HL-60 (cell line): ENCODE data around the gene GOLT1A.

Experiments used
- DNase-seq, 2 experiments: peaks; one replicate each; pipeline ENCODE4 v3.0.0-alpha.2; 2010 to 2020; ENCODE audit warnings: low read depth in 1 of 2, low spot score in 1 of 2
- H3K27ac ChIP-seq: fragments of 250-450 bp; sonication (Bioruptor Pico); replicated peaks from 2 replicates; pipeline ENCODE4 v1.5.1; 2020; ENCODE audit warnings: mild to moderate bottlenecking, moderate library complexity
- H3K27me3 ChIP-seq: fragments of 250-450 bp; sonication (Bioruptor Pico); 2 replicates; pipeline ENCODE4 v1.5.1; 2021; ENCODE audit warnings: mild to moderate bottlenecking, moderate library complexity; ENCODE audit not compliant: insufficient read depth, poor library complexity, severe bottlenecking
- H3K4me3 ChIP-seq: replicated peaks from 2 replicates; pipeline ENCODE4 v1.5.1; 2011; ENCODE audit warnings: mild to moderate bottlenecking, control low read depth, low read length; ENCODE audit not compliant: insufficient read depth
- GABPA ChIP-seq: IDR thresholded peaks from 2 replicates; pipeline ENCODE4 v1.6.1; 2012; ENCODE audit warnings: low read depth
- POLR2AphosphoS5 ChIP-seq: IDR thresholded peaks from 2 replicates; pipeline ENCODE4 v1.6.1; 2012; ENCODE audit warnings: low read depth
- SPI1 ChIP-seq: IDR thresholded peaks from 2 replicates; pipeline ENCODE4 v1.6.1; 2012; ENCODE audit warnings: low read depth, mild to moderate bottlenecking, borderline replicate concordance
- TF ChIP-seq, protein P1 (sequence below): IDR thresholded peaks from 2 replicates; pipeline ENCODE4 v1.6.1; 2012; ENCODE audit warnings: low read depth; ENCODE audit not compliant: insufficient replicate concordance
- TF ChIP-seq, protein P2 (sequence below): IDR thresholded peaks from one replicate; pipeline ENCODE4 v1.5.1; 2011; ENCODE audit warnings: low read length, control low read depth, inconsistent platforms; ENCODE audit not compliant: insufficient read depth

The GOLT1A gene

DNA sequence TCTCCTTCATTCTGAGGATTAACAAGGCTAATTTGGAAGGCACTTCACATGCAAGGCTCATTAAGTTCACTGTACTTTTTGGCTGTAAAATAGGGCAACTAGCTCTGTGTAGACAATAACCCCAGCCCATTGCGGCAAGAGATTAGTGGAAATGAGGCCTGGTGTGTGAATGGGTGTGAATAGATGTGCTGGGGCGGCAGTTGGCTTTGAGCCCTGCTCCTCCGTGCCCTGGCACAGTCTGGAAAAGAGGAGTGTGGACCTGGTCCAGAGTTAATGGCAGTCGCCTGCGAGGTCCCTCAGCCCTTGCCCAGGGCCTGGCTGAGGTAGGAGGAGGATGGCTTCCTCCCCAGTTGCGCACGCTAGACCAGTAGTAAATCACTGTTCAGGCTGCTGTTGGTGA lies 22.3 kb downstream of the GOLT1A start:
- H3K27ac ChIP-seq, result no peak overlapping the region
- no peak for TF ChIP-seq POLR2AphosphoS5
- TF ChIP-seq GABPA, result no peak
- TF ChIP-seq SPI1, result no peak
- DNase-seq, result no peak
- H3K4me3 ChIP-seq, result no peak overlapping the region
- peaks cover 39% of the 10 kb centered on the region for H3K27me3 ChIP-seq

DNA sequence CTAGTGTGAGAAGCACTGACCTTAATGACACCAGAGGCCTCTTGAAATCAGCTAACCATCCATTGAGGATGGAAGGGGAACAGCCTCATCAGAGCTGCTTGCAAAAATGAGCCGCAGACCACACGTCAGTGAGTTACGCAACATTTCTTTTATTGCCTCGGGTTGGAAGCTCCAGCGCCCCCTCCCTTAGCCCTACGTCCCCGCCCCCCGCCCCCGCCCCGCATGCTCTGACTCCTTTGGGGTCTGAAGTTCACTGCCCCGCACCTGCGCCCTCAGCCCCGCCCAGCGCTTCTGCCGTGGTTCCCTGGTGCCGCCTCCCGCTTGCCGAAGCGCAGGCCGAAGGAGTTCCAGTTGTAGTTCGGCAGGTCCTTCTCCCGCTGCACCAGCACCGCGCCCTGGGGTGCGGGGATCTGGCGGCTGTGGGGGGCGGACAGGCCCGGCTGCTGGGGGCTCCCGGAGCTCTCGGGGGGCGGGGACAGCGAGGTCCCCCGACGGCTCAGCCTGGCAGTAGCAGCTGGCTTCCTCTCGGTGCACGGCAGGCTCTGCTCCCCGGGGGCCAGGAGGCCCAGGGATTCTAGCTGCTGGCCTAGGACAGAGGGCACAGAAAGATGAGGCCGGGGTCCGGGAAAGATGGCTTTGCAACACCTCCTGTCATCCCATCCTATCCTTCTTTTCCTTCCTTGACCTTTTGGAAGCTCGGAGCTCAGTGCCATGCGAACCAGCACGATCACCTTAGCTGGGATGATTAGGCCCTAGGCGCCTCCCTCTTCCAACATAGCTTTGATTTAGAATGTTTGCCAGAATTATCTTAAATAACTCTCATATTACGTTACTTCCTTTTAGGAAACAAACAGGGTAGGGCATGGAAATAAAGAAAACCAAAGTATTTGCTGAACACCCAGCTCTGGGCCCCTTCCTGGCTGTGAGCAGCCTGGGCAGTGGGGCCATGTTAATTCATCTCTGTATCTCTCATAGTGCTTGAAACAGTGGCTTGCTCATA lies 23.3 kb downstream of the GOLT1A start:
- peaks cover 36% of the 10 kb centered on the region for H3K27me3 ChIP-seq
- peak; percentile 85 for DNase-seq
- H3K4me3 ChIP-seq, result peak overlapping the region; percentile 18
- no peak overlapping the region for H3K27ac ChIP-seq
- TF ChIP-seq POLR2AphosphoS5, result no peak
- TF ChIP-seq GABPA, result no peak
- TF ChIP-seq, protein P1, sequence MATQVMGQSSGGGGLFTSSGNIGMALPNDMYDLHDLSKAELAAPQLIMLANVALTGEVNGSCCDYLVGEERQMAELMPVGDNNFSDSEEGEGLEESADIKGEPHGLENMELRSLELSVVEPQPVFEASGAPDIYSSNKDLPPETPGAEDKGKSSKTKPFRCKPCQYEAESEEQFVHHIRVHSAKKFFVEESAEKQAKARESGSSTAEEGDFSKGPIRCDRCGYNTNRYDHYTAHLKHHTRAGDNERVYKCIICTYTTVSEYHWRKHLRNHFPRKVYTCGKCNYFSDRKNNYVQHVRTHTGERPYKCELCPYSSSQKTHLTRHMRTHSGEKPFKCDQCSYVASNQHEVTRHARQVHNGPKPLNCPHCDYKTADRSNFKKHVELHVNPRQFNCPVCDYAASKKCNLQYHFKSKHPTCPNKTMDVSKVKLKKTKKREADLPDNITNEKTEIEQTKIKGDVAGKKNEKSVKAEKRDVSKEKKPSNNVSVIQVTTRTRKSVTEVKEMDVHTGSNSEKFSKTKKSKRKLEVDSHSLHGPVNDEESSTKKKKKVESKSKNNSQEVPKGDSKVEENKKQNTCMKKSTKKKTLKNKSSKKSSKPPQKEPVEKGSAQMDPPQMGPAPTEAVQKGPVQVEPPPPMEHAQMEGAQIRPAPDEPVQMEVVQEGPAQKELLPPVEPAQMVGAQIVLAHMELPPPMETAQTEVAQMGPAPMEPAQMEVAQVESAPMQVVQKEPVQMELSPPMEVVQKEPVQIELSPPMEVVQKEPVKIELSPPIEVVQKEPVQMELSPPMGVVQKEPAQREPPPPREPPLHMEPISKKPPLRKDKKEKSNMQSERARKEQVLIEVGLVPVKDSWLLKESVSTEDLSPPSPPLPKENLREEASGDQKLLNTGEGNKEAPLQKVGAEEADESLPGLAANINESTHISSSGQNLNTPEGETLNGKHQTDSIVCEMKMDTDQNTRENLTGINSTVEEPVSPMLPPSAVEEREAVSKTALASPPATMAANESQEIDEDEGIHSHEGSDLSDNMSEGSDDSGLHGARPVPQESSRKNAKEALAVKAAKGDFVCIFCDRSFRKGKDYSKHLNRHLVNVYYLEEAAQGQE, result no peak
- TF ChIP-seq, protein P2, sequence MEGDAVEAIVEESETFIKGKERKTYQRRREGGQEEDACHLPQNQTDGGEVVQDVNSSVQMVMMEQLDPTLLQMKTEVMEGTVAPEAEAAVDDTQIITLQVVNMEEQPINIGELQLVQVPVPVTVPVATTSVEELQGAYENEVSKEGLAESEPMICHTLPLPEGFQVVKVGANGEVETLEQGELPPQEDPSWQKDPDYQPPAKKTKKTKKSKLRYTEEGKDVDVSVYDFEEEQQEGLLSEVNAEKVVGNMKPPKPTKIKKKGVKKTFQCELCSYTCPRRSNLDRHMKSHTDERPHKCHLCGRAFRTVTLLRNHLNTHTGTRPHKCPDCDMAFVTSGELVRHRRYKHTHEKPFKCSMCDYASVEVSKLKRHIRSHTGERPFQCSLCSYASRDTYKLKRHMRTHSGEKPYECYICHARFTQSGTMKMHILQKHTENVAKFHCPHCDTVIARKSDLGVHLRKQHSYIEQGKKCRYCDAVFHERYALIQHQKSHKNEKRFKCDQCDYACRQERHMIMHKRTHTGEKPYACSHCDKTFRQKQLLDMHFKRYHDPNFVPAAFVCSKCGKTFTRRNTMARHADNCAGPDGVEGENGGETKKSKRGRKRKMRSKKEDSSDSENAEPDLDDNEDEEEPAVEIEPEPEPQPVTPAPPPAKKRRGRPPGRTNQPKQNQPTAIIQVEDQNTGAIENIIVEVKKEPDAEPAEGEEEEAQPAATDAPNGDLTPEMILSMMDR, result no peak
- peak; percentile 28; the same call in 1 of the 2 replicates for TF ChIP-seq SPI1

DNA sequence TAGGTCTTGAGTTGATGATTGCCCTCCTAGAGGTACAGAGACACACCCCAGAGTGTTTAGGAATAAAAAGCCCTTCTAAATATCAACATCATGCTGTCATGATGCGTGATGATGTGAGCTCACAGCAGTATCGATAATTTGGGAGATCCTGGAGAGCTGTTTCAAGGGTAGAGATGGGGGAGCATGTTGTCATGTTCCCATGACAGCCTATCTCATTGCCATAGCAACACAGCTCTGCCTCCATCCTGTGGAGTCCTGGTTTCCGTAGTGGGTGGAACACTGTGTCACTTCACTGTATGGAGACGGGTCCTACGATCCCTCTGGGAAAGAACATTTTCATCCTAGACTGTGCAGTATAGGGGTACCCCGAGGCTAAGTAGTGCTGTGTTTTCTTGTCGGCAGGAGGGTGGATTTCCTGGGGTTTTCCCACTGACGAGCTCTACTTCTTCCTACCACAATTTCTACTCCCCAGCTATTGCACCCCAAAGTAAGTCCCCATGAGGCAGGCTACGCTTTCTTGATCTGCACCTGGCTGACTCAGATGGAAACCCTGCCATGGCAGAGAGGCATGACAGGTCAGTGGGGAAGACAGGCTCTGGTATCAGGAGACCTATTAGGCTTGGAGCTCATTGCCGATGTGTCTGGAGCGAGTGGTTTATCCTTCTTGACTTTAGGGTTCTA lies 24.7 kb downstream of the GOLT1A start:
- Histone ChIP-seq H3K27ac (no peak overlapping the region), H3K27me3 (peaks cover 30% of the 10 kb centered on the region), H3K4me3 (no peak overlapping the region)
- no peak for DNase-seq
- TF ChIP-seq GABPA (no peak), POLR2AphosphoS5 (no peak), SPI1 (no peak)
- TF ChIP-seq, protein P1, result no peak
- TF ChIP-seq, protein P2, result no peak

DNA sequence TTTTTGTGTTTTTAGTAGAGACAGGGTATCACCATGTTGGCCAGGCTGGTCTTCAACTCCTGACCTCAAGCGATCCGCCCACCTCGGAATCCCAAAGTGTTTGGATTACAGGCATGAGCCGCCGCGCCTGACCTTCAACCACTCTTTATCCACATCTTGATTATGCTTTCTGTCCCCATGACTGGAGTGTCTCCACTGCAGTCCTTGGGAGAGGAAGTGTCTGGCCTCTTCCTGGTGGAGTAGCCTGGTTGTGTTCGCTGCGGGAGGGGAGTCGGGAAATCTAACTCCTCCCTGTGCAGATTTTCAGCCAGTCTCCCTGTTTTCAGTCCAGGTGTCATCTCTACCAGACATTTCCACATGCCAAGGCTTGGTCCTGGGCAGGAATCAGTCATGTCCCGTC lies 27.2 kb downstream of the GOLT1A start:
- TF ChIP-seq POLR2AphosphoS5 (no peak), SPI1 (no peak), GABPA (no peak)
- TF ChIP-seq, protein P1, result no peak
- TF ChIP-seq, protein P2, result no peak
- DNase-seq, result no peak
- H3K4me3 ChIP-seq, result no peak overlapping the region

More for the DNA sequence above, 27.2 kb downstream of the GOLT1A start:
- H3K27me3 ChIP-seq, result peaks cover 21% of the 10 kb centered on the region
- no peak overlapping the region for H3K27ac ChIP-seq
